GM18508 (cell line): Measurements from ENCODE around the gene SMYD3.
"Not testable (repeated sequence)": the region's sequence is repeated elsewhere in the genome, so short reads cannot be mapped to it uniquely, and the experiment has no call there.

ENCODE experiments used
- ATAC-seq: cut with Tn5 transposase; IDR thresholded peaks from one replicate; pipeline ENCODE4 v1.9.1; 2021; ENCODE audit warnings: moderate number of reproducible peaks; ENCODE audit not compliant: insufficient read depth, unreplicated experiment

Gene SMYD3

GRCh38 chr1:246064891-246065290 lies 442.2 kb downstream of the SMYD3 start:
- ATAC-seq: no peak

- ATAC-seq: no peak
These were observed 444.0 kb downstream of the SMYD3 start for GRCh38 chr1:246063013-246063616.

GRCh38 chr1:246058466-246058865 lies 448.6 kb downstream of the SMYD3 start:
- ATAC-seq: no peak

DNA sequence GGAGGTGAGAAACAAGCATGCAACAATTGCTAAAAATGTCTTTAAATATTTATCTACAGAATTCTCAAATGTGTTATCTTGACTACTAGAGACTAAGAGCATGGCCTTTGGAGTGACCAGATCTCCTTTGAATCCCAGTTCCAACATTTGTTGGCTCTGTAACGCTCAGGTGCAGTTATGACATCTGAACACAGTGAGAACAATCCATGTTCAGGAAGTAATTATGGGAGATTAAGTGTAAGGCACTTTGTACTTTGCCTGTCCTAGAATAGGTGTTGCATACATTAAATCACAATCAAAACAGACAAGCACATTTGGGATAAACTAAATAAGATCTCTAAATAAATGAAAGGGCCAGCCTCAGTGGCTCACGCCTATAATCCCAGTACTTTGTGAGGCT lies 454.5 kb downstream of the SMYD3 start:
- no peak for ATAC-seq

DNA sequence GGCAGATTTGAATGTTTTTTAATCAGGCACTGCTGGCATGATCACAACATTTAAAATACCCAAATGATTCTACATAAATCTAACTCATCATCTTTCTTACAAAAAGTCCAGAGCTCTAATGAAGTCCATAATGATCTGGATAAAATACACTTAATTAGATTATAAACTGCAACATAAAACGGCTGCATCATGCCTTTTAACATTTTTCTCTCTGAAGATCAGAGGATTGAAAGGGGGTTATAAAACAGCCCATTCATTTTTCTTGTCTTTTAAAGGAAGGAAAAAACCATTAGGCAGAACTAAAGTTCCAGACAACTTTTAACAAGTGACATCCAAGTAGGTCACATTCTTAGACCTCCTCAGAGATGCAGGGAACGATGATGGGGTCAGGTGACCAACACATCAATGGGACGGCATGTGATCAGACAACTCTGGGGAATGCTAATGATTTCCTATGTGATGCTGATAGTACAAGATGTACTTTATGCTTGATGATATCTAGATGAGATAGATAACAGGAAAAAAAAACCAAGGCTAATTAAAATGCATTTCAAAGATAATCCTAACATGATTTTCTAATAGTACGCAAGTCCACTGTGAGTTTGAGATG lies 455.1 kb downstream of the SMYD3 start:
- ATAC-seq: no peak

- no peak for ATAC-seq
These were observed 458.4 kb downstream of the SMYD3 start for GRCh38 chr1:246048693-246049092.

DNA sequence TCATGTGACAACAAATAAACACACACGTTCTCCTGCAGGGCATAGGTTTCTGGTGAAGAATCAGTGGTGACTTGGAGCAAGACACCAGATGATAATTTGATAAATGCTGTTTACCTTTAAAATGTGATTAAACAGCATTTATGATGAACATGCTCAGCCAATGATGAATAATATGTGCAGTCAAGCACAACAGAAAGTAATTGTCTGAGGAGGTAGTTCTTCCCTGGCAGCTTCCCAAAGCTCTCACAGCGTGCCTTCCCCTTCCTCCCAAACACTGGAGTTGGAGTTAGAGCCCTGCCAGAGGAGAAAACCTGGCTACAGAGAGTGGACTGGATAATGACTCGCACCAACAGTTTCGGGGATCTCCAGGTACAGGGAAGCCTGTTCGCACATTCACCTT lies 463.5 kb downstream of the SMYD3 start:
- no peak for ATAC-seq

- ATAC-seq: no peak
These were observed 465.7 kb downstream of the SMYD3 start for GRCh38 chr1:246041360-246041759.

DNA sequence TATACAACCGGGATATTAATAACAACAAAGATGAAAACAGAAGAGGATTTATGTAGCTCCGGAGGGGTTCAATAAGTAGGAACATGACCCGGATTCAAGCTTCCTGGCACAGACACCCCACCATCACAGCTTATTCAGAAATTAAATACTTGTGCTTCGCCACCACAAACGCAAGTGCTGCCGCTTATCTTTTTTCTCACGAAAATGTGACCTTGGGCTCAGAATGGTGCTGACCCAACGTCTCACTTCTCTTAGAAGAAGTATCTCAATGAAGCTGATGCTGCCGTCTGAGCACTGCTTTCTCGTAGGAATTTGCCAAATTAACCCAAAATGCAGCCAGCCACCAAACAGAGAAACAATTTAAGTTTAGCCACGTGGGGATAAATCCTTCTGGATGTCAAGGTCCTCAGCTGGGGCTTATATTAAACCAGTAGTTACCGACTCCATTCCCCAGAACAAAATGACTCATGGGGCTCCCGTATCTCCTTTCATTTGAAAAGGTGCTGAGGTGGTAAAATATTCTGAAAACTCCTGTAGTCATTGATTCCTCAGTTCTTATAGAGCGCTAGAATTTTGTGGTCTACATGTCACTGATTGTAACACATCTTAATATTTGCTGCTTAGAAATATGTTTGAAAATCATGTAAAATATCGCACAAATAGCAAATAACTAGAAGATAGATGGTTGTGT lies 466.7 kb downstream of the SMYD3 start:
- no peak for ATAC-seq

- no peak for ATAC-seq
These were observed 467.5 kb downstream of the SMYD3 start for GRCh38 chr1:246039584-246039983.

GRCh38 chr1:246037832-246038231 lies 469.2 kb downstream of the SMYD3 start:
- no peak for ATAC-seq

DNA sequence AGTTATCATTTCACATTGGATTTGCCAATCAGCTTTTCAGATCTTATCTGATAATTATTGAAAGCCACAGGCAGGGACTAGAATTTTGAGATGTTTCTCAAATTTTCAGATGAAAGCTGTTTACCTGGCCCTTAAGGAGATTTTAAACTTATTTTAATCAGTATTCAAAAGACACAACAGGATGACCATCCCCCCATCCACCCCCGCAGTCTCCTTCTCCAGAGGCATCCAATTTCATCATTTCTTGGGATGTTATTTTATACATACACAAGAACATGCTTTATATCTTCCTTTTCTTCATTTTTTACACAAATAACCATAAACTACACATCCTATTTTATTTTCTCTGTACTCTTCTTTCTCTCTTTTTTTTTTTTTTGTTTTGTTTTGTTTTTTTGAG lies 470.9 kb downstream of the SMYD3 start:
- no peak for ATAC-seq

DNA sequence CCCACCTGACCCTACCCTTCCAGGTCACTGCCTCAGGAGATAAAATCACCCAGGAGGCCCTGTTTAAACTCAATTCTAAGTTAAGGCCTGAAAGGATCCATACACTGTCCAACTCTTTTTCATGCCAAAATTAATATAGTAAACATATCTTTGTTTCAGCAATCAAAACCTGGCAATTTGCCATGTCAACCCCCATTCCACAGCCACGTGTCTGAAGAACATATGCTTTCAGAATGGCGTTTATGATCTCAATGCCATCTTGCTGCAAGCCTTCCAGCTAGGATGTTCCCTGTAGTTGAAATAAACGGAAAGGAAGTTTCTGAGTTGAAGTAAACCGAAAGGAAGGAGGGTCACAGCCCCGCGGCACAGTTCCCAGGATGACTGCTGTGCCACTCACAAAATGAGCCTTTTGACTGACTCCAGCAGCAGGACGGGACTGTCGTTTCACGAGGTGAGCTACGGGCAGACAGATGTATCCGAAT lies 472.0 kb downstream of the SMYD3 start:
- no peak for ATAC-seq

GRCh38 chr1:246034630-246035029 lies 472.4 kb downstream of the SMYD3 start:
- ATAC-seq: no peak

DNA sequence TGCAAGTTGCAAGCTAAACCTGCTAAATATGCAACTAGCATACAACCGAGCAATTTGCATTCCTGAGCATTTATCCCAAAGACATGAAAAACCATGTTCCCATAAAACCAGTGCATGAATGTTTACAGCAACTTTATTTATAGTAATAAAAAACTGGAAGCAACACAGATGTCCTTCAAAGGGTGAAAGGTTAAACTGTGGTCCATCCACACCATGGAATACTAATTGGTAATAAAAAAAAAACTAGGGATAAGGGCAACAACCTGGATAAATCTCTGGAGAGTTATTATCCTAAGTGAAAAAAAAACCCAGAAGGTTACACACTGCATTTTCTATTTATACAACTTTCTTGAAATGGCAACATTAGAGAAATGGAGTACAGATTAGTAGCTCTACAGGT lies 474.1 kb downstream of the SMYD3 start:
- no peak for ATAC-seq

DNA sequence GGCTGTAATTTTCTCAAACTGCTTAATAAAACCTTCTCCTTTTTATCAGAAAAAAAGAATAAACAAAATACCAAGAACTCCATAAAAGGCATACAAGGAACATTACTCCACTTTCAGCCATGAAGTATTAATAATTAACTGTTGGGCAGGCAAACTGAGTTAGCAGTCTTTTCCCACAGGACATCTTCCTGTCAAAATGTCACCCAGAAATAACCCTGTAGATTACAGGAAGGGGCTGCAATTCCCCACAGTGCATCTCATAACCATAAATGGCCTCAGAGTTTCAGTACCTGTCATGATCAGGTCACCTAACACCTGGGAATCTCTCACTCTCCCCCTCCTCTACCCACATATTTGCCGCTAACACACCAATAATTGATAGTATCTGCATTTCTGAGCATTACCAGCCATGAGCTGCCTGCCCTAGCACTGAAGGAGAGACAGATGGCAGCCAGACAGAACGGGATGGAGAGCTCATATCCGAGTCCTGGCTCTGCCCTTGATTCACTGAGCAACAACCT lies 475.0 kb downstream of the SMYD3 start:
- no peak for ATAC-seq

DNA sequence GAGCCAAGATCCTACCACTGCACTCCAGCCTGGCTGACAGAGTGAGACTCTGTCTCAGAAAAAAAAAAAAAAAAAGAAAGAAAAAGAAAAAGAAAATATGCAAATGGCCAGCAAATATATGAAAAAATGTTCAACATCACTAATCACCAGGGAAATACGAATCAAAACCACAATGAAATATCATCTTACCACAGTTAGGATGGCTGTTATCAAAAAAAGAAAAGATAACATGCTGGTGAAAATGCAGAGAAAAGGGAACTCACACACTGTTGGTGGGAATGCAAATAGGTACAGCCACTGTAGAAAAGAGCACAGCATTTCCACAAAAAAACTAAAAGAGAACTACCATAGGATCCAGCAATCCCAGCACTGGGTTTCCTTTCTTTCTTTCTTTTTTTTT lies 477.5 kb downstream of the SMYD3 start:
- no peak for ATAC-seq

GRCh38 chr1:246024118-246024517 lies 483.0 kb downstream of the SMYD3 start:
- not testable (repeated sequence) for ATAC-seq

GRCh38 chr1:246020211-246020954 lies 486.7 kb downstream of the SMYD3 start:
- no peak for ATAC-seq

DNA sequence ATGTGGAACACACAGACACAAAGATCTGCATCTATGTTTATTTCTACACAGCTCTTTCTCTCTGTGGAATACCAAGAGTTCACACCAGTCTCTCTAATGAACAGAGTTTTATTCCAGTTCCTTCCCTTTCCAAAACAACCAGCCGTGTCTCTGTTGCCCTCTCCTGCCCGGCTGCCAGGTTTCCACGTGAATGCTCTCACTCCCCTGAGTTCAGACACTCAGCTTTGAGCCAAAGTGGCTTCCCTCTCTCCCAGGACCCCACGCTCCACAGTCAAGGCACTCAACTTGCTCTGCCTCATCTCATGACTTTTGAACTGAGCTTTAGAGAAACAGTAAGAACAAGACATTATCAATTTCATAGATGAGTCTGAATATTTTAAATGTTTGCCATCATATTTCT lies 488.9 kb downstream of the SMYD3 start:
- no peak for ATAC-seq

GRCh38 chr1:246012341-246012740 lies 494.7 kb downstream of the SMYD3 start:
- ATAC-seq: no peak
